Activated naive CD4-positive, alpha-beta T cell treated with anti-CD3 and anti-CD28 coated beads, Interleukin-2, amount 50 U/mL, for 72 hours (primary cell): ENCODE results near the gene KRI1. TPM values are rescaled to one million over a fixed set of nuclear protein-coding genes. Genes with fewer than 3 reads are reported as not detected.
"Not testable (repeated sequence)": the region's sequence is repeated elsewhere in the genome, so short reads cannot be mapped to it uniquely, and the experiment has no call there.

Experiments used
- ATAC-seq, 2 donors: fragments of 150-1000 bp; cut with Tn5 transposase; 2 replicates each; pipeline ENCODE4 v1.10.0; 2021; ENCODE audit warnings: mild to moderate bottlenecking in 2 of 2, moderate library complexity in 2 of 2
- DNase-seq, 2 donors: peaks; one replicate each; pipeline ENCODE4 v3.0.0; 2021 to 2022; ENCODE audit warnings: low spot score in 2 of 2
- H3K27ac Mint-ChIP-seq, 2 donors: one replicate each; pipeline ENCODE4 v1.8.0; 2022; ENCODE audit warnings: mild to moderate bottlenecking in 2 of 2, mixed read lengths in 2 of 2
- H3K36me3 Mint-ChIP-seq, 2 donors: one replicate each; pipeline ENCODE4 v1.8.0; 2022; ENCODE audit warnings: mixed read lengths in 2 of 2
- H3K9me3 Mint-ChIP-seq, 2 donors: one replicate each; pipeline ENCODE4 v1.8.0; 2022; ENCODE audit warnings: mixed read lengths in 2 of 2
- total RNA-seq, 2 donors: library from RNA; stranded (reverse); gene quantifications; one replicate each; pipeline ENCODE4 v1.2.3, GENCODE V29; 2022

The KRI1 gene
- total RNA-seq, 2 donors from 2014 or later: 55.6 to 62.7 TPM

GRCh38 chr19:10583036-10583776 is 17.4 kb upstream of the KRI1 start:
- H3K27ac Mint-ChIP-seq: no peak overlapping the region
- ATAC-seq (no peak), DNase-seq (no peak)
- H3K9me3 Mint-ChIP-seq: peaks cover 7% of the 10 kb centered on the region in 2 donors
- peaks cover 0 to 7% of the 10 kb centered on the region in 2 donors for H3K36me3 Mint-ChIP-seq

GRCh38 chr19:10582091-10582490 is 16.3 kb upstream of the KRI1 start:
- DNase-seq (no peak), ATAC-seq (no peak)
- Mint-ChIP-seq H3K27ac (no peak overlapping the region), H3K9me3 (no peaks in the 10 kb centered on the region), H3K36me3 (no peaks in the 10 kb centered on the region)

GRCh38 chr19:10580979-10581631 is 15.3 kb upstream of the KRI1 start:
- peak; percentile 82 to 90 for DNase-seq
- ATAC-seq: peak; percentile 91 to 95
- H3K27ac Mint-ChIP-seq: no peak overlapping the region
- no peaks in the 10 kb centered on the region for H3K36me3 Mint-ChIP-seq
- no peaks in the 10 kb centered on the region for H3K9me3 Mint-ChIP-seq

GRCh38 chr19:10577951-10578350 is 12.1 kb upstream of the KRI1 start:
- DNase-seq: no peak
- Mint-ChIP-seq H3K36me3 (no peaks in the 10 kb centered on the region), H3K9me3 (no peaks in the 10 kb centered on the region), H3K27ac (peak overlapping the region in 1 of 2 donors; percentile 29)
- no peak for ATAC-seq

GRCh38 chr19:10575011-10575716 is 9.4 kb upstream of the KRI1 start:
- ATAC-seq (peak in 1 of 2 donors; percentile 33), DNase-seq (no peak)
- no peaks in the 10 kb centered on the region for H3K36me3 Mint-ChIP-seq
- no peaks in the 10 kb centered on the region for H3K9me3 Mint-ChIP-seq
- H3K27ac Mint-ChIP-seq: peak overlapping the region in 1 of 2 donors; percentile 37

GRCh38 chr19:10574462-10574861 is 8.7 kb upstream of the KRI1 start:
- peaks cover 0 to 2% of the 10 kb centered on the region in 2 donors for H3K36me3 Mint-ChIP-seq
- ATAC-seq: no peak

GRCh38 chr19:10573793-10574192 is 8.0 kb upstream of the KRI1 start:
- DNase-seq, H3K36me3 Mint-ChIP-seq, ATAC-seq: not testable (repeated sequence)

More at GRCh38 chr19:10574462-10574861, 8.7 kb upstream of the KRI1 start:
- no peaks in the 10 kb centered on the region for H3K9me3 Mint-ChIP-seq
- H3K27ac Mint-ChIP-seq: no peak overlapping the region
- DNase-seq: no peak

GRCh38 chr19:10568826-10569651 is 3.2 kb upstream of the KRI1 start, which contains the start of gene CDKN2D:
TSS of gene CDKN2D (minus strand) at chr19:10568979. CDS start at chr19:10568653, 326 bp downstream.
- Mint-ChIP-seq H3K9me3 (no peaks in the 10 kb centered on the region), H3K36me3 (peaks cover 35 to 36% of the 10 kb centered on the region in 2 donors), H3K27ac (peak within 1 kb of the TSS; percentile 95 to 99)
- ATAC-seq: peak; percentile 79 to 83
- DNase-seq: peak; percentile 100

More at GRCh38 chr19:10573793-10574192, 8.0 kb upstream of the KRI1 start:
- H3K27ac Mint-ChIP-seq, H3K9me3 Mint-ChIP-seq: not testable (repeated sequence)

GRCh38 chr19:10568062-10568825 is 2.4 kb upstream of the KRI1 start:
- DNase-seq (peak in 1 of 2 donors; percentile 71), ATAC-seq (peak; percentile 1 to 30)
- Mint-ChIP-seq H3K36me3 (peaks cover 35 to 36% of the 10 kb centered on the region in 2 donors), H3K27ac (peak overlapping the region; percentile 90 to 95), H3K9me3 (no peaks in the 10 kb centered on the region)

- H3K9me3 Mint-ChIP-seq: no peaks in the 10 kb centered on the region
- DNase-seq (no peak), ATAC-seq (no peak)
- H3K36me3 Mint-ChIP-seq: peaks cover 35 to 36% of the 10 kb centered on the region in 2 donors
- peak overlapping the region; percentile 90 to 95 for H3K27ac Mint-ChIP-seq
Observed at GRCh38 chr19:10567656-10568055, 1.8 kb upstream of the KRI1 start.

GRCh38 chr19:10566658-10567410 is 1.0 kb upstream of the KRI1 start:
- peaks cover 35 to 36% of the 10 kb centered on the region in 2 donors for H3K36me3 Mint-ChIP-seq
- peak overlapping the region; percentile 90 to 95 for H3K27ac Mint-ChIP-seq
- H3K9me3 Mint-ChIP-seq: no peaks in the 10 kb centered on the region
- ATAC-seq: peak; percentile 3 to 19
- DNase-seq: peak; percentile 59 to 71

GRCh38 chr19:10566408-10566657 is 523 bp upstream of the KRI1 start:
- DNase-seq (no peak), ATAC-seq (no peak)
- no peaks in the 10 kb centered on the region for H3K9me3 Mint-ChIP-seq
- peaks cover 35 to 41% of the 10 kb centered on the region in 2 donors for H3K36me3 Mint-ChIP-seq
- peak overlapping the region; percentile 90 to 95 for H3K27ac Mint-ChIP-seq

- DNase-seq: peak; percentile 60 to 69
- peaks cover 35 to 48% of the 10 kb centered on the region in 2 donors for H3K36me3 Mint-ChIP-seq
- no peaks in the 10 kb centered on the region for H3K9me3 Mint-ChIP-seq
- H3K27ac Mint-ChIP-seq: peak overlapping the region; percentile 95 to 97
- ATAC-seq: peak in 1 of 2 donors; percentile 3
Observed at GRCh38 chr19:10565028-10565566, 713 bp downstream of the KRI1 start.

- DNase-seq: no peak
- no peak for ATAC-seq
- Mint-ChIP-seq H3K27ac (peak overlapping the region in 1 of 2 donors; percentile 82), H3K9me3 (no peaks in the 10 kb centered on the region), H3K36me3 (peaks cover 24 to 36% of the 10 kb centered on the region in 2 donors)
Observed at GRCh38 chr19:10562609-10563008, 3.2 kb downstream of the KRI1 start.

GRCh38 chr19:10560154-10560553 is 5.7 kb downstream of the KRI1 start:
- Mint-ChIP-seq H3K9me3 (no peaks in the 10 kb centered on the region), H3K27ac (peak overlapping the region in 1 of 2 donors; percentile 59), H3K36me3 (peaks cover 8 to 21% of the 10 kb centered on the region in 2 donors)
- DNase-seq (no peak), ATAC-seq (no peak)
